A549 treated with AZD9567 at 1 μM for 4 hours (cell line): ENCODE data around the gene IFIT3. TPM values are rescaled to one million over a fixed set of nuclear protein-coding genes. Genes with fewer than 3 reads are reported as not detected.

Source experiments
- total RNA-seq: library from RNA; stranded (reverse); fragments of 200-300 nt; extraction: Qiagen RNA extraction; gene quantifications from 5 replicates; pipeline ENCODE4 v1.2.3, GENCODE V29; 2022; ENCODE audit not compliant: insufficient read depth

The IFIT3 gene, protein sequence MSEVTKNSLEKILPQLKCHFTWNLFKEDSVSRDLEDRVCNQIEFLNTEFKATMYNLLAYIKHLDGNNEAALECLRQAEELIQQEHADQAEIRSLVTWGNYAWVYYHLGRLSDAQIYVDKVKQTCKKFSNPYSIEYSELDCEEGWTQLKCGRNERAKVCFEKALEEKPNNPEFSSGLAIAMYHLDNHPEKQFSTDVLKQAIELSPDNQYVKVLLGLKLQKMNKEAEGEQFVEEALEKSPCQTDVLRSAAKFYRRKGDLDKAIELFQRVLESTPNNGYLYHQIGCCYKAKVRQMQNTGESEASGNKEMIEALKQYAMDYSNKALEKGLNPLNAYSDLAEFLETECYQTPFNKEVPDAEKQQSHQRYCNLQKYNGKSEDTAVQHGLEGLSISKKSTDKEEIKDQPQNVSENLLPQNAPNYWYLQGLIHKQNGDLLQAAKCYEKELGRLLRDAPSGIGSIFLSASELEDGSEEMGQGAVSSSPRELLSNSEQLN
- total RNA-seq = 3.0 to 5.1 TPM (median 4.1 TPM) in 5 replicates

DNA sequence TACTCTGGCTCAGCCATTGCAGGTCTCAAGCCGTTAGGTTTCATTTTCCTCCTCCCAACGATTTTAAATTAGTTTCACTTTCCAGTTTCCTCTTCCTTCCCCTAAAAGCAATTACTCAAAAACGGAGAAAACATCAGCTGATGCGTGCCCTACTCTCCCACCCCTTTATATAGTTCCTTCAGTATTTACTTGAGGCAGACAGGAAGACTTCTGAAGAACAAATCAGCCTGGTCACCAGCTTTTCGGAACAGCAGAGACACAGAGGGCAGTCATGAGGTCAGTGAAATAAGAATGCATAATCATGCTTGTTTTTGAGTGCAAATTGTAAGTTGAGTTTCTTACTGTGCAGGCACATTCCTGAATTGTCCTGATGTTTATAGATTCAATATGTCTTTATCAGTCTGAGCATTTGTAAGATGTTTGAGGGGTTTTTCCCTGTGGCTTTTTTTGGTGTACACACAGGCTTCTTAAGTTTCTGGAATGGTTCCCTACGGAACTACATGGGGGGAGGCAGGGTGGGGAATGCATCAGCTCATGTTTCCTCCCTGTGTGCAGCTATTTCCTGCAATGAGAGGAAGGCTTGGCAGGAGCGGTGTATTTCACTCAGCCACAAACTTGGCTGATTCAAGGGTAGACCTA is at the start of gene IFIT3:
Gene IFIT3 (plus strand): TSS at position 195 of the 639 bp plus-strand sequence. CDS start 77 bp downstream, at position 272.

DNA sequence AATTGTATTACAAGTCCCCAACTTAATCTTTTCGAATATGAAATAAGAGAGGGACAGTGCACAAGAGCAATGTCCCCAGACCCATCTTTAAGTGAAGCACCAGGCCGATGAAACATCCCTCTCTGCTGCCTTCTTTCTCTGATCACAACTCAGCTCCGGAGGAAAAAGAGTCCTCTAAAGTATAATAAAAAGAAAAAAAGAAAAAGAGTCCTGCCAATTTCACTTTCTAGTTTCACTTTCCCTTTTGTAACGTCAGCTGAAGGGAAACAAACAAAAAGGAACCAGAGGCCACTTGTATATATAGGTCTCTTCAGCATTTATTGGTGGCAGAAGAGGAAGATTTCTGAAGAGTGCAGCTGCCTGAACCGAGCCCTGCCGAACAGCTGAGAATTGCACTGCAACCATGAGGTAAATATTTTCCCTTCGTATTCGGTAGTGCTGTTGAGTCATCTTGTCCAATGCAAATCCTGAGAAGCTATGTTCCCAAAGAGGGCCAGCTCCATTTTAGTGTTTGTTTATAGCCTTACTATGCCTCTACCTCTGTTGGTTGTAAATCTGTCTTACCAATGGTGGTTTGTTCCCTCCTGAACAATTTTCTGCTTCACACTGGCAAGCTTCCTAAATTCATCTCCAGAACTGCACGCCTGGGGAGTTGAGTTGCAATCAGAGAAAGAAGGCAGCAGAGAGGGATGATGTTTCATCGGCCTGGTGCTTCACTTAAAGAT is 25.9 kb upstream of the IFIT3 start, which contains the start of gene IFIT2:
Gene IFIT2 (plus strand): TSS at position 326 of the 725 bp plus-strand sequence. CDS start 78 bp downstream, at position 404.

DNA sequence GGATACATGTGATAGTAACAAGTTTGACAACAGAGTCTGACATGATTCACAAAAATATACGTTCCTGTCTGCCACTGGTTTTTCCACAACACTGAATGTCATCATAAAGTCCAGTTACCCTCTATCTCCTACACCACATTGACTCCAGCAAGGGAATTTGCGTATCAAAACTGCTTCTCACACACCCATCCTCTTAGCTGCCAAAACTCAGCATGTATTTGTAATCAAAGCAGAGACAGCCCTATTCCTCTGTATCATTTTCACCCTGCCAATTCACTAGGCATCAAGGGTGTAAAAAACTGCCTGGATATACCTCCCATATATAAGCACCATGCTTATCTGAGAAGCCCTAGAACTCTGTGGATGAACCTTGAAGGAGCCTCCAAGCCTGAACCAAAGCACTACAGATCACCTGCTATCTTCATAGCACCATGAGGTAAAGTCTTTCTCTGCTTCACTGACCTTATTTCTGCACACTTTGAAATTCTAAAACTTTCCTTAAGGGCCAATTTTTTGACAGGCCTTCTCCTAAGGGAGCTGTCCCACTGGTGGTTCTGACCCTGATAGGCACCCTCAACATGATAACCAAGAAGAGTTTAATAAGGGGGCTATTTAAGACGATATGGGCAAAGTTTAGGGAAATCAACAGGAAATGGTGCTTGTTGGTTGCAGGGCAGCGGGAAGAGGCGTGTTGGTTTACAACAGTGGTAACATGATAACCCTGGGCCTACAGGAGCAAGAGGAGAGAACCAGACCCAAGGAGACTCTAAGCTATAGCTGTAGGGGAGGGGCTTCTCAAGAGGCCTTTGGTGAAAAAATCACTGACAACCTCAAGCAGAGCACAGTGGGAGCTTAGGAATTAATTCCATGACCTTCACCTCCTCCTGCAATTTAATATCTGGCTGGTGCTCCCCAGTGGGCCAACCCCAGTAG is 50.2 kb downstream of the IFIT3 start, which contains the start of gene IFIT1B:
Gene IFIT1B (plus strand): TSS at position 352 of the 933 bp plus-strand sequence. CDS start 80 bp downstream, at position 432.

Other genes with a start within 250 kb of the IFIT3 start
- gene CH25H, start 120.7 kb upstream of the IFIT3 start, total RNA-seq = 0.06 to 0.11 TPM (median 0.09 TPM) in 4 of 5 replicates, not detected in the other
- 43.9 to 54.8 TPM (median 48.0 TPM) in 5 replicates for gene LIPA, start 76.2 kb upstream of the IFIT3 start, total RNA-seq
- 1.5 to 2.3 TPM (median 2.1 TPM) in 5 replicates for gene IFIT2, start 26.0 kb upstream of the IFIT3 start, total RNA-seq
- not detected in 5 replicates for gene IFIT1B, start 50.1 kb downstream of the IFIT3 start, total RNA-seq
- gene IFIT1, start 64.6 kb downstream of the IFIT3 start, total RNA-seq = 3.2 to 6.8 TPM (median 3.6 TPM) in 5 replicates
- gene IFIT5, start 86.6 kb downstream of the IFIT3 start, total RNA-seq = 6.6 to 9.1 TPM (median 8.4 TPM) in 5 replicates
- gene SLC16A12, start 207.6 kb downstream of the IFIT3 start, total RNA-seq = 0.16 to 0.39 TPM (median 0.24 TPM) in 4 of 5 replicates, not detected in the other